H9 (cell line): ENCODE results near the gene FN1. TPM values are rescaled to one million over a fixed set of nuclear protein-coding genes. Genes with fewer than 3 reads are reported as not detected.

Source experiments
- DNase-seq: peaks from one replicate; pipeline ENCODE4 v3.0.0-alpha.2; 2017
- H2AFZ ChIP-seq: one replicate; pipeline ENCODE4 v1.6.1; 2013; ENCODE audit warnings: mild to moderate bottlenecking, low read length, control low read depth, moderate library complexity
- H2AK5ac ChIP-seq: 2 replicates; pipeline ENCODE4 v1.6.1; 2013; ENCODE audit warnings: low read length, control low read depth, mixed read lengths; ENCODE audit not compliant: insufficient read length
- H2BK120ac ChIP-seq: one replicate; pipeline ENCODE4 v1.6.1; 2013; ENCODE audit warnings: low read depth, mild to moderate bottlenecking, low read length, control low read depth, inconsistent platforms; ENCODE audit not compliant: poor library complexity, severe bottlenecking
- H2BK12ac ChIP-seq: 2 replicates; pipeline ENCODE4 v1.6.1; 2013; ENCODE audit warnings: low read length, control low read depth, mixed read lengths, low read depth; ENCODE audit not compliant: insufficient read length
- H2BK15ac ChIP-seq: 2 replicates; pipeline ENCODE4 v1.6.1; 2013; ENCODE audit warnings: low read depth, low read length, control low read depth
- H2BK20ac ChIP-seq: one replicate; pipeline ENCODE4 v1.6.1; 2013; ENCODE audit warnings: low read depth, mild to moderate bottlenecking, low read length, control low read depth, inconsistent platforms; ENCODE audit not compliant: poor library complexity, severe bottlenecking
- H2BK5ac ChIP-seq: 2 replicates; pipeline ENCODE4 v1.6.1; 2013; ENCODE audit warnings: low read length, control low read depth, mixed read lengths; ENCODE audit not compliant: insufficient read length
- H3K14ac ChIP-seq: 2 replicates; pipeline ENCODE4 v1.6.1; 2013; ENCODE audit warnings: low read length, control low read depth; ENCODE audit not compliant: insufficient read depth
- H3K18ac ChIP-seq: 2 replicates; pipeline ENCODE4 v1.6.1; 2013; ENCODE audit warnings: low read depth, mild to moderate bottlenecking, mixed read lengths, low read length, control low read depth; ENCODE audit not compliant: insufficient read length
- H3K23ac ChIP-seq: 2 replicates; pipeline ENCODE4 v1.6.1; 2013; ENCODE audit warnings: low read length, control low read depth, mixed read lengths, low read depth; ENCODE audit not compliant: insufficient read length
- H3K23me2 ChIP-seq: 2 replicates; pipeline ENCODE4 v1.6.1; 2013; ENCODE audit warnings: low read depth, mild to moderate bottlenecking, mixed read lengths, low read length, control low read depth; ENCODE audit not compliant: insufficient read length, poor library complexity, severe bottlenecking
- H3K27ac ChIP-seq: 2 replicates; pipeline ENCODE4 v1.5.1; 2013; ENCODE audit warnings: low read length, control low read depth, mixed read lengths, low read depth; ENCODE audit not compliant: insufficient read length
- H3K27me3 ChIP-seq: 2 replicates; pipeline ENCODE4 v1.6.1; 2013; ENCODE audit warnings: low read length, control low read depth, inconsistent platforms; ENCODE audit not compliant: insufficient read depth
- H3K4ac ChIP-seq: 2 replicates; pipeline ENCODE4 v1.6.1; 2013; ENCODE audit warnings: low read depth, mild to moderate bottlenecking, control low read depth, inconsistent platforms, low read length, moderate library complexity
- H3K4me1 ChIP-seq: 2 replicates; pipeline ENCODE4 v1.6.1; 2013; ENCODE audit warnings: low read length, control low read depth, inconsistent platforms; ENCODE audit not compliant: insufficient read depth
- H3K4me2 ChIP-seq: 2 replicates; pipeline ENCODE4 v1.6.1; 2013; ENCODE audit warnings: low read length, control low read depth, mixed read lengths; ENCODE audit not compliant: insufficient read length, insufficient read depth
- H3K56ac ChIP-seq: 2 replicates; pipeline ENCODE4 v1.6.1; 2013; ENCODE audit warnings: low read depth, mild to moderate bottlenecking, mixed read lengths, low read length, control low read depth; ENCODE audit not compliant: insufficient read length
- H3K79me1 ChIP-seq: 2 replicates; pipeline ENCODE4 v1.6.1; 2013; ENCODE audit warnings: low read depth, mild to moderate bottlenecking, moderate library complexity, low read length, control low read depth, inconsistent platforms; ENCODE audit not compliant: insufficient read depth, poor library complexity, severe bottlenecking
- H3K79me2 ChIP-seq: 2 replicates; pipeline ENCODE4 v1.6.1; 2013; ENCODE audit warnings: low read length, control low read depth, inconsistent platforms; ENCODE audit not compliant: insufficient read depth
- H3K9ac ChIP-seq: 2 replicates; pipeline ENCODE4 v1.6.1; 2013; ENCODE audit warnings: low read length, control low read depth, mixed read lengths; ENCODE audit not compliant: insufficient read length; ENCODE audit errors: extremely low read depth
- H3K9me3 ChIP-seq: one replicate; pipeline ENCODE4 v1.6.1; 2013; ENCODE audit warnings: low read depth, low read length, inconsistent platforms; ENCODE audit not compliant: control insufficient read depth
- H3T11ph ChIP-seq: one replicate; pipeline ENCODE4 v1.6.1; 2013; ENCODE audit warnings: mild to moderate bottlenecking, low read length, control low read depth, inconsistent platforms
- H4K20me1 ChIP-seq: one replicate; pipeline ENCODE4 v1.6.1; 2013; ENCODE audit not compliant: control insufficient read depth, insufficient read length, insufficient read depth
- H4K5ac ChIP-seq: 2 replicates; pipeline ENCODE4 v1.6.1; 2013; ENCODE audit warnings: low read depth, mild to moderate bottlenecking, mixed read lengths, low read length, control low read depth; ENCODE audit not compliant: insufficient read length
- H4K8ac ChIP-seq: replicated peaks from 2 replicates; pipeline ENCODE4 v1.6.1; 2013; ENCODE audit warnings: low read length, control low read depth, mixed read lengths, low read depth; ENCODE audit not compliant: insufficient read length
- H4K91ac ChIP-seq: 2 replicates; pipeline ENCODE4 v1.6.1; 2013; ENCODE audit warnings: low read depth, mild to moderate bottlenecking, moderate library complexity, mixed read lengths, low read length, control low read depth; ENCODE audit not compliant: insufficient read length
- H3K27ac Mint-ChIP-seq, 3 experiments: 2 replicates in 2 of 3; 3 replicates in 1 of 3; pipeline ENCODE4 v1.8.0; 2020 to 2021; ENCODE audit warnings: mixed read lengths in 3 of 3, mild to moderate bottlenecking in 1 of 3, moderate library complexity in 1 of 3
- H3K27me3 Mint-ChIP-seq: 2 replicates; pipeline ENCODE4 v1.8.0; 2021; ENCODE audit warnings: low read depth, mild to moderate bottlenecking, moderate library complexity, mixed read lengths
- H3K36me3 Mint-ChIP-seq, 3 experiments: 2 replicates in 2 of 3; 3 replicates in 1 of 3; pipeline ENCODE4 v1.8.0; 2020 to 2021; ENCODE audit warnings: low read depth in 3 of 3, mixed read lengths in 3 of 3; ENCODE audit not compliant: insufficient read depth in 1 of 3
- H3K4me1 Mint-ChIP-seq, 2 experiments: 2 replicates each; pipeline ENCODE4 v1.8.0; 2020; ENCODE audit warnings: mixed read lengths in 2 of 2
- H3K4me3 Mint-ChIP-seq, 2 experiments: 2 replicates in 1 of 2; 3 replicates in 1 of 2; pipeline ENCODE4 v1.8.0; 2020 to 2021; ENCODE audit warnings: mild to moderate bottlenecking in 2 of 2, mixed read lengths in 2 of 2, moderate library complexity in 1 of 2
- H3K9me3 Mint-ChIP-seq, 2 experiments: 2 replicates in 1 of 2; 3 replicates in 1 of 2; pipeline ENCODE4 v1.8.0; 2020; ENCODE audit warnings: mild to moderate bottlenecking in 2 of 2, mixed read lengths in 2 of 2, moderate library complexity in 1 of 2
- WGBS: extraction: QIAGEN DNeasy Blood & Tissue Kit; methylation state at CpG from one replicate; pipeline ENCODE4 v1.1.7; 2013; ENCODE audit warnings: missing lambda C conversion rate, low lambda C conversion rate, mixed read lengths; ENCODE audit not compliant: insufficient read length; ENCODE audit errors: extremely low coverage; 5-methylcytosine and 5-hydroxymethylcytosine counted together
- total RNA-seq: library from RNA; stranded (reverse); gene quantifications from 2 replicates; pipeline ENCODE4 v1.2.1, GENCODE V29; 2021
- TF ChIP-seq, protein P1 (sequence below): fragments of 200-600 bp; sonication (generic); conservative IDR thresholded peaks from 3 replicates; pipeline ENCODE4 v1.8.0; 2021; ENCODE audit warnings: antibody characterized with exemption, mild to moderate bottlenecking

The FN1 gene
- total RNA-seq, 1 experiment from 2014 or later: 56.0 TPM

DNA sequence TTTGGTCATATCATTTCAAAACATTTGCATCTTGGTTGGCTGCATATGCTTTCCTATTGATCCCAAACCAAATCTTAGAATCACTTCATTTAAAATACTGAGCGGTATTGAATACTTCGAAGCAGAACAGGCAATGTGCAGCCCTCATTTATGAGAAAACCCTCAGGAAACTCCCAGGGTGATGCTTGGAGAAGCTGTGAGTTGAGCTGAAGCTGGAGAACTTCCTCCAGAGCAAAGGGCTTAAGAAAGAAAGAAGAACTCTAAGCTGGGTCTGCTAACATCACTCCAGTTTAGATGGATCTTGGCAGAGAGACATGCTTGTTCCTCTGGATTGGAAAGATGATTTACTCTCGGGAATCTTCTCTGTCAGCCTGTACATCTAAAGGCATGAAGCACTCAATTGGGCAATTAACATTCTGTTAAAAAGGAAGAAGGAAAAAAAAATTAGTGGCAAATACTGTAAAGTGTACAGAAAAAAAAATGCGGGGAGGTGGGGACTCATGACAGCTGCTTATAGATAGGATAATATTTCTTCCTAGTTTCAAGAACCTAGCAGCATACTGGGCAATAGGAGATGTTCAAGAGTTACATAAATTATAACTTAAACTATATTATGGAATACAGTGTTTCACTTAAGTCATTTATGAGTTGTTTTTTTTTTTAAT lies 74.5 kb downstream of the FN1 start:
- H3K36me3 Mint-ChIP-seq: peaks cover 13 to 48% (median 32%) of the 10 kb centered on the region in 3 experiments; a peak in 6 of 7 replicates
- H3K4me2 ChIP-seq: no peak overlapping the region
- no peak overlapping the region for H2BK120ac ChIP-seq
- no peaks in the 10 kb centered on the region for H3K79me2 ChIP-seq
- H3K27ac Mint-ChIP-seq: no peak overlapping the region
- no peak overlapping the region for H3K27ac ChIP-seq
- H3K4ac ChIP-seq: no peak overlapping the region
- no peak overlapping the region for H3T11ph ChIP-seq
- no peak overlapping the region for H4K8ac ChIP-seq
- no peaks in the 10 kb centered on the region for H3K27me3 Mint-ChIP-seq
- no peaks in the 10 kb centered on the region for H3K27me3 ChIP-seq
- H2BK12ac ChIP-seq: no peak overlapping the region
- H3K9me3 ChIP-seq: no peaks in the 10 kb centered on the region
- H3K4me1 ChIP-seq: no peaks in the 10 kb centered on the region
- WGBS: no CpG with 5 or more reads among the region's 4 CpGs
- no peak overlapping the region for H3K23ac ChIP-seq
- no peak overlapping the region for H3K4me3 Mint-ChIP-seq
- H2BK15ac ChIP-seq: no peak overlapping the region
- H3K18ac ChIP-seq: no peak overlapping the region
- H2BK5ac ChIP-seq: no peak overlapping the region
- H2BK20ac ChIP-seq: no peak overlapping the region
- no peak overlapping the region for H4K5ac ChIP-seq
- H3K23me2 ChIP-seq: no peaks in the 10 kb centered on the region
- no peaks in the 10 kb centered on the region for H3K4me1 Mint-ChIP-seq
- no peak overlapping the region for H4K91ac ChIP-seq
- no peak overlapping the region for H2AFZ ChIP-seq
- H3K9me3 Mint-ChIP-seq: no peaks in the 10 kb centered on the region
- no peak overlapping the region for H2AK5ac ChIP-seq
- H3K79me1 ChIP-seq: no peaks in the 10 kb centered on the region
- TF ChIP-seq, protein P1, sequence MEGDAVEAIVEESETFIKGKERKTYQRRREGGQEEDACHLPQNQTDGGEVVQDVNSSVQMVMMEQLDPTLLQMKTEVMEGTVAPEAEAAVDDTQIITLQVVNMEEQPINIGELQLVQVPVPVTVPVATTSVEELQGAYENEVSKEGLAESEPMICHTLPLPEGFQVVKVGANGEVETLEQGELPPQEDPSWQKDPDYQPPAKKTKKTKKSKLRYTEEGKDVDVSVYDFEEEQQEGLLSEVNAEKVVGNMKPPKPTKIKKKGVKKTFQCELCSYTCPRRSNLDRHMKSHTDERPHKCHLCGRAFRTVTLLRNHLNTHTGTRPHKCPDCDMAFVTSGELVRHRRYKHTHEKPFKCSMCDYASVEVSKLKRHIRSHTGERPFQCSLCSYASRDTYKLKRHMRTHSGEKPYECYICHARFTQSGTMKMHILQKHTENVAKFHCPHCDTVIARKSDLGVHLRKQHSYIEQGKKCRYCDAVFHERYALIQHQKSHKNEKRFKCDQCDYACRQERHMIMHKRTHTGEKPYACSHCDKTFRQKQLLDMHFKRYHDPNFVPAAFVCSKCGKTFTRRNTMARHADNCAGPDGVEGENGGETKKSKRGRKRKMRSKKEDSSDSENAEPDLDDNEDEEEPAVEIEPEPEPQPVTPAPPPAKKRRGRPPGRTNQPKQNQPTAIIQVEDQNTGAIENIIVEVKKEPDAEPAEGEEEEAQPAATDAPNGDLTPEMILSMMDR: no peak
- no peak overlapping the region for H3K56ac ChIP-seq
- H4K20me1 ChIP-seq: no peaks in the 10 kb centered on the region
- no peak for DNase-seq
- H3K14ac ChIP-seq: no peak overlapping the region
- no peak overlapping the region for H3K9ac ChIP-seq
